CD14-positive monocyte (primary cell): Measurements from ENCODE around the gene WDR62. TPM values are rescaled to one million over a fixed set of nuclear protein-coding genes. Genes with fewer than 3 reads are reported as not detected.

ENCODE experiments used
- DNase-seq, 3 donors: peaks; one replicate each; pipeline ENCODE4 v3.0.0-alpha.2; 2011 to 2022
- H2AFZ ChIP-seq: 2 replicates; pipeline ENCODE4 v1.6.0; 2012; ENCODE audit warnings: mild to moderate bottlenecking, low read depth, low read length, inconsistent platforms; ENCODE audit not compliant: insufficient read depth, poor library complexity, severe bottlenecking
- H3K27ac ChIP-seq, 2 donors: 1 replicate in 1 of 2; 2 replicates in 1 of 2; pipeline ENCODE4 v1.5.1; 2012 to 2013; ENCODE audit warnings: low read length in 2 of 2, control low read depth in 1 of 2, inconsistent platforms in 1 of 2, low read depth in 1 of 2, mild to moderate bottlenecking in 1 of 2
- H3K27me3 ChIP-seq, 2 donors: one replicate each; pipeline versions ENCODE4 v1.6.0 to v1.6.1; 2011 to 2013; ENCODE audit warnings: low read length in 2 of 2; ENCODE audit not compliant: control insufficient read depth in 2 of 2, insufficient read depth in 2 of 2
- H3K36me3 ChIP-seq, 2 donors: replicated peaks in 1 of 2; 1 replicate in 1 of 2; 2 replicates in 1 of 2; pipeline versions ENCODE4 v1.5.1 to v1.6.1; 2012 to 2013; ENCODE audit warnings: low read length in 2 of 2, control low read depth in 1 of 2, inconsistent platforms in 1 of 2, mild to moderate bottlenecking in 1 of 2; ENCODE audit not compliant: insufficient read depth in 2 of 2, control insufficient read depth in 1 of 2
- H3K4me1 ChIP-seq, 2 donors: 1 replicate in 1 of 2; 2 replicates in 1 of 2; pipeline versions ENCODE4 v1.5.1 to v1.6.1; 2012 to 2013; ENCODE audit warnings: low read length in 2 of 2, control low read depth in 1 of 2, inconsistent platforms in 1 of 2, mild to moderate bottlenecking in 1 of 2, moderate library complexity in 1 of 2; ENCODE audit not compliant: insufficient read depth in 2 of 2, control insufficient read depth in 1 of 2
- H3K4me2 ChIP-seq: replicated peaks from 2 replicates; pipeline ENCODE3; 2012; ENCODE audit warnings: low read length, moderate library complexity, mild to moderate bottlenecking; ENCODE audit not compliant: poor library complexity, severe bottlenecking; ENCODE audit errors: extremely low read depth
- H3K4me3 ChIP-seq, 3 experiments: fragments of 200-600 bp in 1 of 3; sonication (generic) in 1 of 3; replicated peaks in 1 of 3; 1 replicate in 2 of 3; 2 replicates in 1 of 3; pipeline ENCODE4 v1.5.1; 2011 to 2013; ENCODE audit warnings: low read length in 3 of 3, mild to moderate bottlenecking in 3 of 3, control low read depth in 2 of 3, low read depth in 2 of 3, inconsistent platforms in 1 of 3, moderate library complexity in 1 of 3
- H3K79me2 ChIP-seq: 2 replicates; pipeline ENCODE4 v1.6.0; 2012; ENCODE audit warnings: mild to moderate bottlenecking, control low read depth, inconsistent platforms, low read length, moderate library complexity; ENCODE audit not compliant: insufficient read depth
- H3K9ac ChIP-seq: 2 replicates; pipeline ENCODE4 v1.6.0; 2017; ENCODE audit warnings: low read length, mild to moderate bottlenecking; ENCODE audit not compliant: insufficient read depth, poor library complexity, severe bottlenecking
- H3K9me3 ChIP-seq, 2 donors: replicated peaks in 1 of 2; 1 replicate in 1 of 2; 2 replicates in 1 of 2; pipeline versions ENCODE4 v1.5.1 to v1.6.1; 2012 to 2013; ENCODE audit warnings: low read length in 2 of 2, control low read depth in 1 of 2; ENCODE audit not compliant: control insufficient read depth in 1 of 2, insufficient read depth in 1 of 2
- H4K20me1 ChIP-seq: 2 replicates; pipeline ENCODE4 v1.6.0; 2012; ENCODE audit warnings: mild to moderate bottlenecking, low read length, control low read depth, moderate library complexity; ENCODE audit not compliant: insufficient read depth
- H3K27ac Mint-ChIP-seq, 7 donors: one replicate each; pipeline ENCODE4 v1.8.0; 2020; ENCODE audit warnings: mild to moderate bottlenecking in 7 of 7, mixed read lengths in 7 of 7, moderate library complexity in 6 of 7, inconsistent platforms in 2 of 7
- H3K27me3 Mint-ChIP-seq, 3 donors: one replicate each; pipeline ENCODE4 v1.8.0; 2021 to 2022; ENCODE audit warnings: low read depth in 3 of 3, mild to moderate bottlenecking in 3 of 3, mixed read lengths in 3 of 3, moderate library complexity in 3 of 3, inconsistent platforms in 1 of 3
- H3K36me3 Mint-ChIP-seq, 2 donors: one replicate each; pipeline ENCODE4 v1.8.0; 2020; ENCODE audit warnings: mixed read lengths in 2 of 2, inconsistent platforms in 1 of 2, mild to moderate bottlenecking in 1 of 2
- H3K4me1 Mint-ChIP-seq: one replicate; pipeline ENCODE4 v1.8.0; 2020; ENCODE audit warnings: mild to moderate bottlenecking, mixed read lengths
- H3K4me3 Mint-ChIP-seq, 2 donors: one replicate each; pipeline ENCODE4 v1.8.0; 2020; ENCODE audit warnings: mild to moderate bottlenecking in 2 of 2, mixed read lengths in 2 of 2, moderate library complexity in 1 of 2
- H3K9me3 Mint-ChIP-seq, 7 donors: one replicate each; pipeline ENCODE4 v1.8.0; 2020 to 2022; ENCODE audit warnings: mixed read lengths in 7 of 7, mild to moderate bottlenecking in 6 of 7, moderate library complexity in 6 of 7, inconsistent platforms in 2 of 7
- WGBS: methylation state at CpG from one replicate; pipeline ENCODE4 v1.1.5; 2013; ENCODE audit warnings: missing lambda C conversion rate; ENCODE audit not compliant: insufficient coverage; 5-methylcytosine and 5-hydroxymethylcytosine counted together
- intact Hi-C, 2 donors: fragments of 100-400 bp; cut with micrococcal nuclease; formaldehyde crosslinking; loops; one replicate each; pipeline versions ENCODE4 v1.15.0 to v1.15.1; 2023
- polyA plus RNA-seq, 3 donors: library from polyadenylated mRNA; depleted of rRNA in 1 of 3; unstranded in 2 of 3; stranded (reverse) in 1 of 3; fragments of 300-500 nt in 2 of 3; fragments of >200 nt in 1 of 3; fragmentation: Illumina TruSeq in 2 of 3; gene quantifications; 1 replicate in 2 of 3; 2 replicates in 1 of 3; pipeline ENCODE4 v1.2.3, GENCODE V29; 2012 to 2021
- TF ChIP-seq, protein P1 (sequence below): fragments of 200-600 bp; IDR thresholded peaks from one replicate; pipeline ENCODE4 v1.8.0; 2022; ENCODE audit warnings: antibody characterized with exemption, mild to moderate bottlenecking

WDR62 gene
- polyA plus RNA-seq, 3 donors: 0.05 to 0.88 TPM; not detected in 1

GRCh38 chr19:36079389-36079945 lies 24.8 kb downstream of the WDR62 start:
- Histone ChIP-seq H3K4me2 (no peak overlapping the region), H3K9ac (no peak overlapping the region), H3K4me1 (no peaks in the 10 kb centered on the region), H3K27me3 (no peaks in the 10 kb centered on the region), H2AFZ (no peak overlapping the region), H4K20me1 (no peaks in the 10 kb centered on the region), H3K4me3 (no peak overlapping the region), H3K9me3 (no peaks in the 10 kb centered on the region), H3K36me3 (peaks cover 33 to 74% of the 10 kb centered on the region in 2 donors), H3K79me2 (no peaks in the 10 kb centered on the region), H3K27ac (no peak overlapping the region)
- no CpG with 5 or more reads among the region's 3 CpGs for WGBS
- TF ChIP-seq, protein P1, sequence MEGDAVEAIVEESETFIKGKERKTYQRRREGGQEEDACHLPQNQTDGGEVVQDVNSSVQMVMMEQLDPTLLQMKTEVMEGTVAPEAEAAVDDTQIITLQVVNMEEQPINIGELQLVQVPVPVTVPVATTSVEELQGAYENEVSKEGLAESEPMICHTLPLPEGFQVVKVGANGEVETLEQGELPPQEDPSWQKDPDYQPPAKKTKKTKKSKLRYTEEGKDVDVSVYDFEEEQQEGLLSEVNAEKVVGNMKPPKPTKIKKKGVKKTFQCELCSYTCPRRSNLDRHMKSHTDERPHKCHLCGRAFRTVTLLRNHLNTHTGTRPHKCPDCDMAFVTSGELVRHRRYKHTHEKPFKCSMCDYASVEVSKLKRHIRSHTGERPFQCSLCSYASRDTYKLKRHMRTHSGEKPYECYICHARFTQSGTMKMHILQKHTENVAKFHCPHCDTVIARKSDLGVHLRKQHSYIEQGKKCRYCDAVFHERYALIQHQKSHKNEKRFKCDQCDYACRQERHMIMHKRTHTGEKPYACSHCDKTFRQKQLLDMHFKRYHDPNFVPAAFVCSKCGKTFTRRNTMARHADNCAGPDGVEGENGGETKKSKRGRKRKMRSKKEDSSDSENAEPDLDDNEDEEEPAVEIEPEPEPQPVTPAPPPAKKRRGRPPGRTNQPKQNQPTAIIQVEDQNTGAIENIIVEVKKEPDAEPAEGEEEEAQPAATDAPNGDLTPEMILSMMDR: no peak
- peaks cover 0 to 4% (median 0%) of the 10 kb centered on the region in 3 donors for H3K27me3 Mint-ChIP-seq
- no peaks in the 10 kb centered on the region for H3K4me1 Mint-ChIP-seq
- intact Hi-C loops: no loop called here
- no peak for DNase-seq
- no peaks in the 10 kb centered on the region for H3K9me3 Mint-ChIP-seq
- H3K36me3 Mint-ChIP-seq: peaks cover 53 to 82% of the 10 kb centered on the region in 2 donors
- no peak overlapping the region for H3K4me3 Mint-ChIP-seq
- peak overlapping the region in 1 of 7 donors; percentile 11 for H3K27ac Mint-ChIP-seq

- peaks cover 55 to 85% of the 10 kb centered on the region in 2 donors for H3K36me3 Mint-ChIP-seq
- H3K36me3 ChIP-seq: peaks cover 39 to 76% of the 10 kb centered on the region in 2 donors
- TF ChIP-seq, protein P1: no peak
- 93% methylated on average over 3 of the region's 3 CpGs for WGBS
- H3K9ac ChIP-seq: no peak overlapping the region
- H3K9me3 ChIP-seq: no peaks in the 10 kb centered on the region
- no peak for DNase-seq
- no peak overlapping the region for H3K4me3 Mint-ChIP-seq
- H3K4me1 ChIP-seq: no peaks in the 10 kb centered on the region
- H3K27me3 Mint-ChIP-seq: peaks cover 0 to 4% (median 0%) of the 10 kb centered on the region in 3 donors
- H4K20me1 ChIP-seq: no peaks in the 10 kb centered on the region
- H3K27me3 ChIP-seq: no peaks in the 10 kb centered on the region
- H3K4me1 Mint-ChIP-seq: no peaks in the 10 kb centered on the region
- H2AFZ ChIP-seq: no peak overlapping the region
- intact Hi-C loops: no loop called here
- no peak overlapping the region for H3K4me2 ChIP-seq
- no peak overlapping the region for H3K4me3 ChIP-seq
- H3K27ac ChIP-seq: no peak overlapping the region
- H3K9me3 Mint-ChIP-seq: no peaks in the 10 kb centered on the region
- H3K27ac Mint-ChIP-seq: peak overlapping the region in 3 of 7 donors; percentile 34 to 59 (median 54)
- no peaks in the 10 kb centered on the region for H3K79me2 ChIP-seq
Measured at GRCh38 chr19:36081385-36081784, 26.7 kb downstream of the WDR62 start.
